Kidney (tissue), 14 donors: ENCODE data around the gene WDR45B. TPM values are rescaled to one million over a fixed set of nuclear protein-coding genes. Genes with fewer than 3 reads are reported as not detected.
"Not testable (repeated sequence)": the region's sequence is repeated elsewhere in the genome, so short reads cannot be mapped to it uniquely, and the experiment has no call there.

Source experiments
- DNase-seq, 5 donors: peaks; one replicate each; pipeline ENCODE4 v3.0.0-alpha.2; 2013 to 2020
- FAIRE-seq: peaks from 2 replicates; lab custom pipeline; 2012; peaks lifted over from hg19 to GRCh38; lab: Jason Lieb, UNC
- H3K27ac ChIP-seq, 2 donors: one replicate each; pipeline ENCODE4 v1.7.0; 2013; ENCODE audit warnings: low read depth in 2 of 2, low read length in 2 of 2, inconsistent platforms in 1 of 2
- H3K27me3 ChIP-seq: one replicate; pipeline ENCODE4 v1.7.1; 2013; ENCODE audit warnings: low read length, inconsistent platforms; ENCODE audit not compliant: control insufficient read depth, insufficient read depth
- H3K36me3 ChIP-seq, 3 donors: one replicate each; pipeline versions ENCODE4 v1.7.0 to v1.7.1; 2013; ENCODE audit warnings: low read length in 3 of 3, control low read depth in 1 of 3, inconsistent platforms in 1 of 3; ENCODE audit not compliant: insufficient read depth in 3 of 3, control insufficient read depth in 2 of 3
- H3K4me1 ChIP-seq, 3 donors: one replicate each; pipeline versions ENCODE4 v1.7.0 to v1.7.1; 2013; ENCODE audit warnings: low read length in 3 of 3, inconsistent platforms in 1 of 3, low read depth in 1 of 3; ENCODE audit not compliant: control insufficient read depth in 2 of 3, insufficient read depth in 2 of 3
- H3K4me3 ChIP-seq, 3 donors: one replicate each; pipeline versions ENCODE4 v1.7.0 to v1.8.1; 2013; ENCODE audit warnings: low read length in 3 of 3, control low read depth in 1 of 3, inconsistent platforms in 1 of 3
- H3K9ac ChIP-seq, 3 donors: one replicate each; pipeline versions ENCODE4 v1.7.0 to v1.7.1; 2013; ENCODE audit warnings: low read length in 3 of 3, control low read depth in 1 of 3, inconsistent platforms in 1 of 3
- H3K9me3 ChIP-seq, 3 donors: one replicate each; pipeline versions ENCODE4 v1.7.0 to v1.7.1; 2013; ENCODE audit warnings: low read length in 3 of 3, control low read depth in 1 of 3, inconsistent platforms in 1 of 3; ENCODE audit not compliant: control insufficient read depth in 2 of 3, insufficient read depth in 1 of 3
- intact Hi-C: fragments of 100-400 bp; cut with DNase I; formaldehyde crosslinking; loops from one replicate; pipeline ENCODE4 v1.11.1; 2022
- polyA plus RNA-seq: library from polyadenylated mRNA; stranded (reverse); fragments of 350-450 nt; fragmentation: Illumina TruSeq; extraction: RNeasy Lipid Tissue Mini Kit (QIAGEN cat#74804); gene quantifications from one replicate; pipeline ENCODE4 v1.2.3, GENCODE V29; 2014; ENCODE audit warnings: low read depth, low replicate concordance; ENCODE audit not compliant: insufficient read depth
- total RNA-seq: library from RNA; stranded (reverse); fragmentation: NEBNext Ultra II Directional; extraction: Animal tissue kit (Norgen Biotek cat#: 25700); gene quantifications from one replicate; pipeline ENCODE4 v1.2.1, GENCODE V29; 2021
- TF ChIP-seq, protein P1 (sequence below): IDR thresholded peaks from 3 replicates; pipeline ENCODE4 v1.5.1; 2012; ENCODE audit warnings: mild to moderate bottlenecking, moderate library complexity, borderline replicate concordance; ENCODE audit not compliant: insufficient read depth; ENCODE audit errors: extremely low read depth
- donor health status: control.
- donor health status: control.
- donor health status: control.
- donor health status: control.
- donor health status: control.
- donor health status: DM: yes; HTN: yes; CAD: no.
- donor health status: Normal renal cell carcinoma (clear cell type).

The WDR45B gene
- total and polyA plus RNA-seq, 2 donors from 2014 or later, result 64.7 to 65.4 TPM

DNA sequence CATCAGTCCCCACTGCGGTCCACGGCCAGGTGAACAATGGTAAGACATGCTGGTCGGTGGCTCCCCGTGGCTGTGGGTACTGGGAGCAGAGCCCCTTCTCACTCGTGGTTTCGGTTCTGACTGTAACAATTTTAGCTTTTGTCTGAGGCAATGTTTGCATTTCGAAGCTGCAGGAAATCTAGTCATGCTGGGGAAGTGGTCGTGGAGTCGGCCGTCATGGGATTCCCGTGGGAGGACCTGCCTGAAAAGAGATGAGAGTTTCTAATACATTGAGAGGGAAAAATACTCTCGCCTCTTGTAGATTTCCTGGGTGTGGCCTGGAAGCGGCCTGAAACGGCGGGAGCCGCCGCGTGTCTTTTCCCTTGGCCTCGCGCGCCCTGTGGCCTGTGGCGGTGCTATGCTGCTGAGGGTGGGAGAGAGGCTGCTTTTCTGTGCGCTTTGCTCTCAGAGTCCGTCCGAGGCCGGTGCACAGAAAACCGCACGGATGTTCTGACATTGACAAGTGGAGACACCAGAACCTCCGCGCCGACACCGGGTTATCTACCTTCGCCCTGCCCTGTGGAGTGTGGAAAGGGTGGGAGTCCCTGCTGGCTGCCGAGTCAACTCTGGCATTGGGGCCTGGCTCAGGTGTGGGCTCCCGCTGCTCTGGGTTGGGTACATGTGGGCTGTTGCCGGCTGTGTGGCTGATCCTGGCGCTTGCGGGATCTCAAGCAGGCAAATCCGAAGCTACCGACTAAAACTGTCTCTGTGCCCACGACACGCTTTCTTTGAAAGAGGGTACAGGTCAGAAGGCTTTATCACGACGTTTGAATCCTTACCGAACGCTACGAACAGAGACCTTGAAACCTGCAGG, 60.8 kb downstream of the WDR45B start:
- DNase-seq (peak in 1 of 5 donors; percentile 71), FAIRE-seq (no peak)
- Histone ChIP-seq H3K4me3 (no peak overlapping the region), H3K36me3 (peaks cover 0 to 22% (median 7%) of the 10 kb centered on the region in 3 donors), H3K27me3 (no peaks in the 10 kb centered on the region), H3K9ac (no peak overlapping the region), H3K27ac (no peak overlapping the region), H3K4me1 (peaks cover 0 to 2% (median 2%) of the 10 kb centered on the region in 3 donors), H3K9me3 (no peaks in the 10 kb centered on the region)
- TF ChIP-seq, protein P1, sequence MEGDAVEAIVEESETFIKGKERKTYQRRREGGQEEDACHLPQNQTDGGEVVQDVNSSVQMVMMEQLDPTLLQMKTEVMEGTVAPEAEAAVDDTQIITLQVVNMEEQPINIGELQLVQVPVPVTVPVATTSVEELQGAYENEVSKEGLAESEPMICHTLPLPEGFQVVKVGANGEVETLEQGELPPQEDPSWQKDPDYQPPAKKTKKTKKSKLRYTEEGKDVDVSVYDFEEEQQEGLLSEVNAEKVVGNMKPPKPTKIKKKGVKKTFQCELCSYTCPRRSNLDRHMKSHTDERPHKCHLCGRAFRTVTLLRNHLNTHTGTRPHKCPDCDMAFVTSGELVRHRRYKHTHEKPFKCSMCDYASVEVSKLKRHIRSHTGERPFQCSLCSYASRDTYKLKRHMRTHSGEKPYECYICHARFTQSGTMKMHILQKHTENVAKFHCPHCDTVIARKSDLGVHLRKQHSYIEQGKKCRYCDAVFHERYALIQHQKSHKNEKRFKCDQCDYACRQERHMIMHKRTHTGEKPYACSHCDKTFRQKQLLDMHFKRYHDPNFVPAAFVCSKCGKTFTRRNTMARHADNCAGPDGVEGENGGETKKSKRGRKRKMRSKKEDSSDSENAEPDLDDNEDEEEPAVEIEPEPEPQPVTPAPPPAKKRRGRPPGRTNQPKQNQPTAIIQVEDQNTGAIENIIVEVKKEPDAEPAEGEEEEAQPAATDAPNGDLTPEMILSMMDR, result no peak
- intact Hi-C loops, result no loop called here

DNA sequence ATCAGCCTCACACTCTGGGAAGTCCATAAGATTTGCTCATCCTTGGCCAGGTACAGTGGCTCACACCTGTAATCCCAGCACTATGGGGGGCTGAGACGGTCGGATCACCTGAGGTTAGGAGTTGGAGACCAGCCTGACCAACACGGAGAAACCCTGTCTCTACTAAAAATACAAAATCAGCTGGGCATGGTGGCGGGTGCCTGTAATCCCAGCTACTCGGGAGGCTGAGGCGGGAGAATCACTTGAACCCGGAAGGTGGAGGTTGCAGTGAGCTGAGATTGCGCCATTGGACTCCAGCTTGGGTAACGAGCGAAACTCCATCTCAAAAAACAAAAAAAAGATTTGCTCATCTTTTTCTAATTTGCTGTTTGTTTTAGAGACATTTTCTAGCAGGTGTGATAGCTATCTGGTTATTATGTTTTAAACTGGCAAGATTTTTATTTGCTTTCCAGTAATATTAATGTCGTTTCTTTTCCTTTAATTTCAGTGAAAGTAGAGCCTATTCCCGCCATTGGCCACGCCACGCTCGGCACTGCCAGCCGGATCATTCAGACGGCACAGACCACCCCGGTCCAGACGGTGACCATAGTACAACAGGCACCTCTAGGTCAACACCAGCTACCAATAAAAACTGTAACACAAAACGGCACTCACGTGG, 61.5 kb downstream of the WDR45B start:
- DNase-seq, result peak in 1 of 5 donors; percentile 34
- peaks cover 0 to 25% (median 7%) of the 10 kb centered on the region in 3 donors for H3K36me3 ChIP-seq
- H3K4me3 ChIP-seq, result no peak overlapping the region
- no peak for FAIRE-seq
- no peaks in the 10 kb centered on the region for H3K9me3 ChIP-seq
- no peaks in the 10 kb centered on the region for H3K27me3 ChIP-seq
- H3K27ac ChIP-seq, result no peak overlapping the region
- TF ChIP-seq, protein P1, result no peak
- no peak overlapping the region for H3K9ac ChIP-seq
- intact Hi-C loops, result no loop called here
- no peaks in the 10 kb centered on the region for H3K4me1 ChIP-seq

DNA sequence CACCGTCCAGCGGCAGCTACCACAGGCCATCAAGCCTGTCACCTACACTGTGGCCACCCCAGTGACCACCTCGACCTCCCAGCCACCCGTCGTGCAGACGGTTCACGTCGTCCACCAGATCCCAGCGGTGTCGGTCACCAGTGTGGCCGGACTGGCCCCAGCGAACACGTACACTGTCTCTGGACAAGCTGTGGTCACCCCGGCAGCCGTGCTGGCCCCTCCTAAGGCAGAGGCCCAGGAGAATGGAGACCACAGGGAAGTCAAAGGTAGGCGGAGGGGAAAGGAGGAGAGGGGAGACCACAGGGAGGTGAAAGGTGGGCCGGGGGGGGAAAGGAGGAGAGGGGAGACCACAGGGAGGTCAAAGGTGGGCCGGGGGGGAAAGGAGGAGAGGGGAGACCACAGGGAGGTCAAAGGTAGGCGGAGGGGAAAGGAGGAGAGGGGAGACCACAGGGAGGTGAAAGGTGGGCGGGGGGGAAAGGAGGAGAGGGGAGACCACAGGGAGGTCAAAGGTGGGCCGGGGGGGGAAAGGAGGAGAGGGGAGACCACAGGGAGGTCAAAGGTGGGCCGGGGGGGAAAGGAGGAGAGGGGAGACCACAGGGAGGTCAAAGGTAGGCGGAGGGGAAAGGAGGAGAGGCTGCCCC, 62.2 kb downstream of the WDR45B start:
- DNase-seq, result peak; percentile 38 to 87 (median 75)
- H3K9me3 ChIP-seq, H3K4me1 ChIP-seq, H3K27me3 ChIP-seq, H3K9ac ChIP-seq, H3K4me3 ChIP-seq, H3K27ac ChIP-seq, FAIRE-seq, intact Hi-C loops: not testable (repeated sequence)
- H3K36me3 ChIP-seq, result peaks cover 0 to 25% (median 7%) of the 10 kb centered on the region in 3 donors
